ENCODE data around the gene LOXL3.

Gene LOXL3

GRCh38 chr2:74581463-74581862 is 27.7 kb upstream of the LOXL3 start:
- no peak for DNase-seq
- no peaks in the 10 kb centered on the region for H3K27me3 Mint-ChIP-seq
- no peak overlapping the region for H3K4me3 Mint-ChIP-seq
- H3K27ac Mint-ChIP-seq: no peak overlapping the region
- no peaks in the 10 kb centered on the region for H3K36me3 Mint-ChIP-seq (ENCODE audit: low read depth)
- no peaks in the 10 kb centered on the region for H3K9me3 Mint-ChIP-seq
- H3K4me1 Mint-ChIP-seq (ENCODE audit: low read depth): peaks cover 37% of the 10 kb centered on the region

DNA sequence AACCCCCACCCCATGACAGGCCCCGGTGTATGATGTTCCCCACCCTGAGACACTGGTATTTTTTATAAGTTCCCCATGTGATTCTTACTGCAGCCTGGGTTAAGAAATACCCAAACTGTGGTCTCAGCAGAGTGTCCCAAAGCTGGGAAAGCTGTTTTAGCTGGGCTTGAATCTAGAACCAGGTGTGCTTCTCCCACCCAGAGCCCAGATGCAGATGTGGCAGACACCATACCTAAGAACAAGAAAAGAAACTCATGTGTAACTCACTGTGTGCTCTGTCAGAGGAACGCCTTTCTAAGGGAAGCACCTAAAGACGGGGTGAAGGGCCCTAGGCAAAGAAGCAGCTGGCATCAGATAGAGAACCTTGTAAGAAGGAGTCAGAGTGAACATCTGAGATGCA is 24.7 kb upstream of the LOXL3 start:
- Mint-ChIP-seq H3K4me3 (no peak overlapping the region), H3K27ac (no peak overlapping the region), H3K4me1 (ENCODE audit: low read depth) (peaks cover 28% of the 10 kb centered on the region), H3K9me3 (no peaks in the 10 kb centered on the region), H3K36me3 (ENCODE audit: low read depth) (no peaks in the 10 kb centered on the region), H3K27me3 (no peaks in the 10 kb centered on the region)
- DNase-seq: no peak

DNA sequence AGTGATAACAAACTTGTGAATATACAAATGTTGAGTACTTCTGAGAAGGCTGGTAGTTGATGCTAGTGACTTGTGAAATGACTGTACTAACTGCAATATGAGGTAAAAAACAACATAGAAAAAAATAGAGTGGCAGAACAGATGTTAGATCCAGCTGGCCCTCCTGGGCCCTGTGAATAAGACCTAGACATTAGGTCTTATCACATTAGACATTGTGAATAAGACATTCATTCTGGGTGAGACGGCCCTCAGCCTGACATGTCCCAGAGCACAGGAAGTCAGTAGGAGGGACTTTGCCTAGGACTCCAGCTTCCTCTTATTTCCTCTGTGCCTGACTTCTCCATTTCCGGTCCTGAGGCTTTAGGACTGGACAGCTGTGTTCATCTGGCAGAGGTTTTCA is 23.7 kb upstream of the LOXL3 start:
- Mint-ChIP-seq H3K4me1 (ENCODE audit: low read depth) (peaks cover 26% of the 10 kb centered on the region), H3K36me3 (ENCODE audit: low read depth) (no peaks in the 10 kb centered on the region), H3K27me3 (no peaks in the 10 kb centered on the region), H3K9me3 (no peaks in the 10 kb centered on the region), H3K4me3 (no peak overlapping the region), H3K27ac (no peak overlapping the region)
- DNase-seq: no peak

- H3K9me3 Mint-ChIP-seq: no peaks in the 10 kb centered on the region
- no peak for DNase-seq
- no peaks in the 10 kb centered on the region for H3K27me3 Mint-ChIP-seq
- peaks cover 27% of the 10 kb centered on the region for H3K4me1 Mint-ChIP-seq (ENCODE audit: low read depth)
- H3K27ac Mint-ChIP-seq: no peak overlapping the region
- H3K4me3 Mint-ChIP-seq: no peak overlapping the region
- H3K36me3 Mint-ChIP-seq (ENCODE audit: low read depth): no peaks in the 10 kb centered on the region
Measured at GRCh38 chr2:74576863-74577229, 23.1 kb upstream of the LOXL3 start.

GRCh38 chr2:74576211-74576862 is 22.6 kb upstream of the LOXL3 start:
- Mint-ChIP-seq H3K36me3 (ENCODE audit: low read depth) (no peaks in the 10 kb centered on the region), H3K27ac (no peak overlapping the region), H3K27me3 (no peaks in the 10 kb centered on the region), H3K4me3 (no peak overlapping the region), H3K4me1 (ENCODE audit: low read depth) (peaks cover 27% of the 10 kb centered on the region), H3K9me3 (no peaks in the 10 kb centered on the region)
- DNase-seq: no peak

- H3K36me3 Mint-ChIP-seq (ENCODE audit: low read depth): no peaks in the 10 kb centered on the region
- peaks cover 27% of the 10 kb centered on the region for H3K4me1 Mint-ChIP-seq (ENCODE audit: low read depth)
- H3K4me3 Mint-ChIP-seq: no peak overlapping the region
- H3K27me3 Mint-ChIP-seq: no peaks in the 10 kb centered on the region
- no peak for DNase-seq
- H3K9me3 Mint-ChIP-seq: no peaks in the 10 kb centered on the region
- H3K27ac Mint-ChIP-seq: no peak overlapping the region
Measured at GRCh38 chr2:74575320-74575719, 21.6 kb upstream of the LOXL3 start.

- H3K36me3 Mint-ChIP-seq (ENCODE audit: low read depth): no peaks in the 10 kb centered on the region
- peak overlapping the region; percentile 42 for H3K4me3 Mint-ChIP-seq
- H3K27ac Mint-ChIP-seq: peak overlapping the region; percentile 78
- H3K27me3 Mint-ChIP-seq: no peaks in the 10 kb centered on the region
- no peak for DNase-seq
- no peaks in the 10 kb centered on the region for H3K9me3 Mint-ChIP-seq
- peaks cover 33% of the 10 kb centered on the region for H3K4me1 Mint-ChIP-seq (ENCODE audit: low read depth)
Measured at GRCh38 chr2:74573747-74574562, 20.2 kb upstream of the LOXL3 start.

DNA sequence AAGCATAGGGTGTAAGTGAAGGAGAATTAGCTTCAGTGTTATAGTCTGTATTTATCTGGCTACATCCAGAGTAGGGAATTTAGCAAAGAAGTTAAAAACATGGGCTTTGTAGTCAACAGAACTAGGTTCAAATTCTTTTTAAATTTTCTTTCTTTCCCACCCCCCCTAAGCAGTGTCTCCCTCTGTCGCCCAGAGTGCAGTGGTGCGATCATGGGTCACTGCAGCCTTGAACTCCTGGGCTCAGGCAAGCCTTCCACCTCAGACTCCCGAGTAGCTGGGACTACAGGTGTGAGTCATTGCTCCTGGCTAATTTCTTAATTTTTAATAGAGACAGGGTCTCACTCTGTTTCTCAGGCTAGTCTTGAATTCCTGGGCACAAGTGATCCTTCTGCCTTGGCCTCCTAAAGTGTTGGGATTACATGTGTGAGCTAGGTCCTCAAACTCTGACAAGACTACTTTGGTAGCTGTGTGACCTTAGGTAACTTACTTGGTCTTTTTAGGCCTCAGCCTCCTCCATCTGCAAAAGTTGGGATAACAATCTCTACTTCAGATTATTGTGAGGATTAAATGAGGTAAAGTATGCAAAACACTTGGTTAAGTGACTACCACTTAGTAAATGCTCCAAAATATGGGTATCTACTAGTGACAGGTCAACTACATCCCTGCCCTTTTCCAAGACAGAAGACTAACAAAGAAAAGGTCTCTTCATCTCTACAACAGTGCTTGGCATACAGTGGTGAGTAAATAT is 18.6 kb upstream of the LOXL3 start:
- H3K4me3 Mint-ChIP-seq: no peak overlapping the region
- no peak for DNase-seq
- H3K9me3 Mint-ChIP-seq: no peaks in the 10 kb centered on the region
- H3K4me1 Mint-ChIP-seq (ENCODE audit: low read depth): peaks cover 41% of the 10 kb centered on the region
- no peak overlapping the region for H3K27ac Mint-ChIP-seq
- no peaks in the 10 kb centered on the region for H3K36me3 Mint-ChIP-seq (ENCODE audit: low read depth)
- no peaks in the 10 kb centered on the region for H3K27me3 Mint-ChIP-seq

DNA sequence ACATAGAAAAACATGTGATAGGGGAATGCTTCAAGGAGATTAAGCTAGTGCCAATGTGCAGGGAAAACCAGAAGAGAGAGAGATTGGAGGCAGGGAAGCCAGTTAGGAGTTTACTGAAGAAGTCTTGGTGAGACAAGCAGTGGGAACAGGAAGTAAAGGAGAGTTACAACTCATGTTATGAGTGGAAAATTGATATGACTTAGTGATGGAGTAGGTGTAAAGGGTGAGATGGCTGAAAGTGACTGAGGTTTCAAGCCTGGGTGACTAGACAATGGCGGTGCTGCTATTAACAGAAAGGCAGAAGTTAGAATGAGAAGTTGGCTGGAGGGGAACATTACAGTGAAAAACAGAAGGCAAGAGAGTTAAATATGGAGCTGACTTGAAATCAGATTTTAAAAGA is 17.3 kb upstream of the LOXL3 start:
- no peaks in the 10 kb centered on the region for H3K27me3 Mint-ChIP-seq
- no peak overlapping the region for H3K27ac Mint-ChIP-seq
- H3K9me3 Mint-ChIP-seq: no peaks in the 10 kb centered on the region
- DNase-seq: no peak
- peaks cover 46% of the 10 kb centered on the region for H3K4me1 Mint-ChIP-seq (ENCODE audit: low read depth)
- H3K36me3 Mint-ChIP-seq (ENCODE audit: low read depth): no peaks in the 10 kb centered on the region
- no peak overlapping the region for H3K4me3 Mint-ChIP-seq

DNA sequence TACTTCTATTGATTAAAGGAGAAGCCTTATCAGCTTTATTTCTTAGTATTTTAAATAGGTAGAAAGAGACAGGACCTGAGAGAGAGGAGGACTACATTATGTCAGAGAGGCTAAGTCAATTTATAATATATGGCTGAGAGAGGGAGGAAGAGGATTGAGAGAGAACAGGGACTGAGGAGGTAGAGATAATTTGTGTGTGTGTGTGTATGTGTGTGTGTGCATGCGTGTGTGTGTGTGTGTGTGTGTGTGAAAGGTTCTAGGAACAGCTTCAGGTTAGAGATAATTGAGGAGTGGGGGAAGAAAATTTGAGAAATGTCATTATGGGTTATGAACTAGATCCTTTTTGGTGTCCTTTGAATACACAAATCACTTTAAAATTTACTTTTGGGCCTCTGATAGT is 15.9 kb upstream of the LOXL3 start:
- Mint-ChIP-seq H3K36me3 (ENCODE audit: low read depth) (no peaks in the 10 kb centered on the region), H3K9me3 (no peaks in the 10 kb centered on the region), H3K27me3 (no peaks in the 10 kb centered on the region), H3K4me1 (ENCODE audit: low read depth) (peaks cover 49% of the 10 kb centered on the region), H3K27ac (no peak overlapping the region), H3K4me3 (no peak overlapping the region)
- no peak for DNase-seq

DNA sequence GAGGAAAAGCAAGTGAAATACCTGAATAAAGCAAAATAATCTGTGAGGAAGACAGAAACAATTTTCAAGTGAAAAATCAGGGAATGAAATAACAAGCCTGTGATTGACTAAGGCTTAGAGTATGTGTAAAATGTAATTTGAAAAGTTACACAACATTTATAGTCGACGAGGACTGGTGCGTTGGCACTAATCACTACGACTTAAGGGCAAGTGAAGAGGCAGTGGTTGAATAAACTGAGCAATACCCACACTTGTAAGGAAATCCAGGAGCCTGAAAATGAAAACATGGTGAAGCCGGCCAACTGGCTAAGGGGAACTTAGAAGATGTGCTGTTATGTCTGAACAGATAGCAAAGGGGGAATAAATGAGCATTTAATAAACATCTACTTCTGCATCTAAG is 14.1 kb upstream of the LOXL3 start:
- peaks cover 11% of the 10 kb centered on the region for H3K27me3 Mint-ChIP-seq
- H3K4me3 Mint-ChIP-seq: no peak overlapping the region
- no peaks in the 10 kb centered on the region for H3K9me3 Mint-ChIP-seq
- no peaks in the 10 kb centered on the region for H3K36me3 Mint-ChIP-seq (ENCODE audit: low read depth)
- peaks cover 41% of the 10 kb centered on the region for H3K4me1 Mint-ChIP-seq (ENCODE audit: low read depth)
- DNase-seq: no peak
- H3K27ac Mint-ChIP-seq: no peak overlapping the region

DNA sequence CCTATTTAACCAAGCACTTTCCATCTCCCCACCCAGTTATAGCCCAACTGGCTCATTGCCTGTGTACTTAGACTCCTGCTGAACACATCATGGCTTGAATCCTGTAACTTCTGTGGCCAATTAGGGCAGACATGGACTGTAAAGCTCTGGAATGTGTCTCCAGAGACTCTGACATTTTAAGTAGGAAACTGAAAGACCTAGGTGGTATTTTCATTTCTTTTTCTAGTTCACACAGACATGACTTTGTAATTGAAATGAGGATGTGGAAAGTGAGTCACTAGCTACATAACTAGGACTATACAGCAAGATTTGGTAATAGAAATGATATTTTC is 13.0 kb upstream of the LOXL3 start:
- Mint-ChIP-seq H3K4me3 (peak overlapping the region; percentile 32), H3K36me3 (ENCODE audit: low read depth) (no peaks in the 10 kb centered on the region), H3K27me3 (peaks cover 13% of the 10 kb centered on the region), H3K27ac (peak overlapping the region; percentile 77), H3K4me1 (ENCODE audit: low read depth) (peaks cover 39% of the 10 kb centered on the region), H3K9me3 (no peaks in the 10 kb centered on the region)
- no peak for DNase-seq

DNA sequence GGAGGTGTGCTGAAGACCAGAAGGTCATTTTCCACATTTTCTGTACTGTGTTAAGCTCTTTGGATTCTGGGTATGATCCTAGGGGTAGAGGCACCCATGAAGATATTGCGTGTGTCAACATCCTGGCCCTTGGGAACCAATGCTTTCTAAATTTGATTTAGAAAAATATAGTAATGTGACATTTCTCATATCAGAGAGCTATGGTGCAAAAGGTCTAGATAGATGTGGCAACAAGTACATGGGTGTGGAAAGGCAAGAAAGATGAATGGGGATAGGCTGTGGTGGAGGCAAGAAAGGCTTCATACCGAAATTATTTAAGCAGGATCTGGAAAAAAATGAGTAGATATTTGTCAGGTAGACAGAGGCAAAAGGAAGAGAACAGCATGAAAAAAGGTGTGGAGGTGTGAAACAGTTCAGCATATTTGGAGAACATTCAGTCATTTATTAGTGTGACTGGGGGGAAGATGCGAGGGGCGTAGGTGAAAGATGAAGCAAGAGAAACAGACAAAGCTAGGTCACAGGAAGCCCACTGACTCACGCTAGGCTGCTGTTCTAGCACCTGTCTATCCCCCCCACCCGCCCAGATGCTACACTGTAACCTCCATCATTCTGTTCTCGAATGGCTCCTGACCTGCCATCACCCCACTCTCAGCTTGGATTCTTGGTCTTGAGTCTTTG is 12.5 kb upstream of the LOXL3 start:
- H3K27ac Mint-ChIP-seq: peak overlapping the region; percentile 77
- no peaks in the 10 kb centered on the region for H3K36me3 Mint-ChIP-seq (ENCODE audit: low read depth)
- H3K27me3 Mint-ChIP-seq: peaks cover 14% of the 10 kb centered on the region
- peaks cover 39% of the 10 kb centered on the region for H3K4me1 Mint-ChIP-seq (ENCODE audit: low read depth)
- H3K4me3 Mint-ChIP-seq: peak overlapping the region; percentile 32
- H3K9me3 Mint-ChIP-seq: no peaks in the 10 kb centered on the region
- peak; percentile 39 for DNase-seq

GRCh38 chr2:74564222-74564621 is 10.5 kb upstream of the LOXL3 start:
- Mint-ChIP-seq H3K4me3 (no peak overlapping the region), H3K4me1 (ENCODE audit: low read depth) (peaks cover 39% of the 10 kb centered on the region), H3K36me3 (ENCODE audit: low read depth) (no peaks in the 10 kb centered on the region), H3K27ac (no peak overlapping the region), H3K9me3 (no peaks in the 10 kb centered on the region), H3K27me3 (peaks cover 24% of the 10 kb centered on the region)
- DNase-seq: no peak
